Activated CD4-positive, alpha-beta T cell treated with anti-CD3 and anti-CD28 coated beads, Interleukin-2, amount 10 ng/mL, durations not matched to agents 7 days and 5 days (primary cell): ENCODE measurements around the gene RPS6KA4. TPM values are rescaled to one million over a fixed set of nuclear protein-coding genes. Genes with fewer than 3 reads are reported as not detected.
"Not testable (repeated sequence)": the region's sequence is repeated elsewhere in the genome, so short reads cannot be mapped to it uniquely, and the experiment has no call there.

Experiments used
- CTCF ChIA-PET: fragments of 350-600 bp; sonication (Branson Sonifier 250); formaldehyde crosslinking; loops from one replicate; lab custom pipeline; 2021; ENCODE audit warnings: antibody characterized with exemption; lab: Charles Lee
- POLR2A ChIA-PET: fragments of 350-600 bp; sonication (Branson Sonifier 250); formaldehyde crosslinking; loops from one replicate; lab custom pipeline; 2021; ENCODE audit warnings: antibody characterized with exemption; lab: Charles Lee
- DNase-seq: peaks from one replicate; pipeline ENCODE4 v3.0.0-alpha.2; 2020
- H3K27ac Mint-ChIP-seq: one replicate; pipeline ENCODE4 v1.8.0; 2021; ENCODE audit warnings: mild to moderate bottlenecking, moderate library complexity, mixed read lengths
- H3K27me3 Mint-ChIP-seq: one replicate; pipeline ENCODE4 v1.8.0; 2021; ENCODE audit warnings: mixed read lengths
- H3K36me3 Mint-ChIP-seq: one replicate; pipeline ENCODE4 v1.8.0; 2021; ENCODE audit warnings: low read depth, mixed read lengths
- H3K4me1 Mint-ChIP-seq: one replicate; pipeline ENCODE4 v1.8.0; 2021; ENCODE audit warnings: mixed read lengths
- H3K4me3 Mint-ChIP-seq: one replicate; pipeline ENCODE4 v1.8.0; 2021; ENCODE audit warnings: mild to moderate bottlenecking, moderate library complexity, mixed read lengths
- H3K9me3 Mint-ChIP-seq: one replicate; pipeline ENCODE4 v1.8.0; 2021; ENCODE audit warnings: mixed read lengths
- microRNA-seq: library from miRNA; unstranded; fragments of <30 nt; microRNA quantifications from one replicate; pipeline ENCODE4 v1.2.0, GENCODE V29; 2021; ENCODE audit warnings: borderline microRNAs expressed, borderline replicate concordance
- total RNA-seq, 2 experiments: library from RNA; stranded (reverse); gene quantifications; one replicate each; pipeline ENCODE4 v1.2.3, GENCODE V29; 2021

The RPS6KA4 gene
- total RNA-seq, 2 experiments from 2014 or later, result 31.0 to 43.0 TPM

DNA sequence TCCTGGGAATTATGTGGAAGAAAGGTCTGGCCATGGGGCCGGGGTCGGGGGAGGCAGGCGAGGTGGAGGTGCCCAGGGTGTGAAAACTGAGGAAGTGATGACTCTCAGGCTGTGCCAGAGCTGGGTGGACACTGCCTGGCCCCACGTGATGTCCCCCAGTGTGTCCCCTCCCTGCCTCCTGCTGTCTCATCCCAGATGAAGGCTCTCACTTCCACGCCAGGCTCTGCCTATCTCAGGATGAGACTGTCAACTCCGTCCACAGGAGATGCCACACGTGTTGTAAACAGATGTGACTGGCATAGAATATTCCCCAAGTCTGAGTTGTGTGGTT lies 51.4 kb downstream of the RPS6KA4 start:
- DNase-seq, result no peak
- Mint-ChIP-seq H3K4me1 (no peaks in the 10 kb centered on the region), H3K4me3 (no peak overlapping the region), H3K27ac (no peak overlapping the region), H3K9me3 (no peaks in the 10 kb centered on the region), H3K36me3 (no peaks in the 10 kb centered on the region), H3K27me3 (no peaks in the 10 kb centered on the region)
- ChIA-PET CTCF (no interaction called here), POLR2A (no interaction called here)

DNA sequence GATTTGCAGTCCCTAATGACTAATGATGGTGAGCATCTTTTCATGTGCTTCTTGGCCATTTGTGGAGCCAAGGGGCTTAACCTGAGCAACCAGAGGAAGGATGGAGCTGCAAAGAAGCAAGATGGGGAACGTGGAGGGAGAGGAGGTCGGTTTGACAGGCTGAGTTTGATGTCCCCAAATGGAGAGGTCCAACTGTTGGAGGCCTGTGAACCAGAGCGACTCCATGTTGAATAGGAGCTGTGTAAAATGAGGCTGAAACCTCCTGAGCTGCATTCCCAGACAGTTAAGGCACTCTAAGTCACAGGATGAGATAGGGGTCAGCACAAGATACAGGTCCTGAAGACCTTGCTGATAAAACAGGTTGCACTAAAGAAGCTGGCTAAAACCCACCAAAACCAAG lies 54.5 kb downstream of the RPS6KA4 start:
- Mint-ChIP-seq H3K4me1 (no peaks in the 10 kb centered on the region), H3K36me3 (no peaks in the 10 kb centered on the region), H3K4me3 (no peak overlapping the region), H3K9me3 (peaks cover 5% of the 10 kb centered on the region), H3K27me3 (no peaks in the 10 kb centered on the region), H3K27ac (no peak overlapping the region)
- ChIA-PET CTCF (interaction anchor here (1.0 kb wide), 1 partner anchor 54 kb away, joined by 3 read pairs; the partner anchor contains the start of gene RPS6KA4), POLR2A (no interaction called here)
- no peak for DNase-seq

- H3K27me3 Mint-ChIP-seq, result no peaks in the 10 kb centered on the region
- H3K27ac Mint-ChIP-seq, result no peak overlapping the region
- H3K36me3 Mint-ChIP-seq, result no peaks in the 10 kb centered on the region
- no peak overlapping the region for H3K4me3 Mint-ChIP-seq
- no peak for DNase-seq
- H3K9me3 Mint-ChIP-seq, result peaks cover 11% of the 10 kb centered on the region
- H3K4me1 Mint-ChIP-seq, result no peaks in the 10 kb centered on the region
- ChIA-PET POLR2A (no interaction called here), CTCF (no interaction called here)
Observed at GRCh38 chr11:64415286-64415685, 56.3 kb downstream of the RPS6KA4 start.

GRCh38 chr11:64415996-64416728 lies 57.2 kb downstream of the RPS6KA4 start:
- no peaks in the 10 kb centered on the region for H3K27me3 Mint-ChIP-seq
- H3K9me3 Mint-ChIP-seq, result peaks cover 11% of the 10 kb centered on the region
- ChIA-PET POLR2A (no interaction called here), CTCF (no interaction called here)
- H3K27ac Mint-ChIP-seq, result no peak overlapping the region
- no peak for DNase-seq
- H3K36me3 Mint-ChIP-seq, result no peaks in the 10 kb centered on the region
- no peaks in the 10 kb centered on the region for H3K4me1 Mint-ChIP-seq
- H3K4me3 Mint-ChIP-seq, result no peak overlapping the region

- H3K36me3 Mint-ChIP-seq, POLR2A ChIA-PET, DNase-seq, CTCF ChIA-PET, H3K4me3 Mint-ChIP-seq, H3K27ac Mint-ChIP-seq, H3K4me1 Mint-ChIP-seq, H3K27me3 Mint-ChIP-seq: not testable (repeated sequence)
- peaks cover 11% of the 10 kb centered on the region for H3K9me3 Mint-ChIP-seq
Observed at GRCh38 chr11:64418233-64418632, 59.3 kb downstream of the RPS6KA4 start.

DNA sequence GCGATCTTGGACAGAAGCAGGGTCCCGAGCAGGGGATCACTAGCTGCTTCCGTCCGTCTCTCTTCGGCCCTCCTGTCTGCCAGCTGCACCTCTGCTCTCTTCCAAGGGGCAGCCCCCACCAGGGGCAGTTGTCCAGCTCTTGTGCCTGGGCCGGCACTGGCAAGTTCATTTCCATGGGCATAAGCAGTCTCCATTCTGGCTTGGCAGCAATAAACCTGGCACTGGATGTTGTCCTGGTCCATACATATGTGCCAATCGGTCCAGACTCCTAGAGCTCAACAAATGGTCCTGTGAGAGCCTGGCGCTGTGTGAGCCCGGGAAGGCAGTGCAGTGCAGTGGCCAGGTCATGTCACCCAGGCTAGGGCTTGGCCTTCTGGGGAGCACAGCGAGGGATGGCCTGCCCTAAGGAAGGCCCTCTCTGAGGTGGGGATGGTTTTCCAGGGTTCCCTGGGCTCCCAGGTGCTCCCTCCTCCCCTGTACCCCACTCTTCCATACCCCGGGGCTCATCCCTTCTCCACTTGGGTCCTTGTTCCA lies 60.4 kb downstream of the RPS6KA4 start:
- Mint-ChIP-seq H3K27ac (no peak overlapping the region), H3K9me3 (peaks cover 11% of the 10 kb centered on the region), H3K27me3 (no peaks in the 10 kb centered on the region), H3K4me3 (no peak overlapping the region), H3K36me3 (no peaks in the 10 kb centered on the region), H3K4me1 (no peaks in the 10 kb centered on the region)
- DNase-seq, result no peak
- POLR2A ChIA-PET, result no interaction called here
- CTCF ChIA-PET, result no interaction called here

- H3K27me3 Mint-ChIP-seq, result no peaks in the 10 kb centered on the region
- no peak overlapping the region for H3K27ac Mint-ChIP-seq
- H3K4me3 Mint-ChIP-seq, result no peak overlapping the region
- DNase-seq, result no peak
- H3K36me3 Mint-ChIP-seq, result no peaks in the 10 kb centered on the region
- no peaks in the 10 kb centered on the region for H3K4me1 Mint-ChIP-seq
- POLR2A ChIA-PET, result no interaction called here
- peaks cover 11% of the 10 kb centered on the region for H3K9me3 Mint-ChIP-seq
- CTCF ChIA-PET, result interaction anchor here (1.0 kb wide), 1 partner anchor 15 kb away, joined by 3 read pairs; no protein-coding TSS in a partner anchor
Observed at GRCh38 chr11:64419818-64420485, 61.0 kb downstream of the RPS6KA4 start.

Small RNA genes within 50 kb of the gene (microRNA-seq; reads per million reads assigned to microRNA genes)
- gene MIR1237 (1.9 reads per million), gene MIR7155 (1.7 reads per million)

Other genes with a start within 250 kb of the RPS6KA4 start
- gene MACROD1, start 193.0 kb upstream of the RPS6KA4 start, total RNA-seq, result 10 to 100 TPM in 1 of 2 experiments, 1 to 10 TPM in 1; 9.2 to 11.6 TPM
- gene STIP1, start 173.0 kb upstream of the RPS6KA4 start, total RNA-seq, result 100 to 1,000 TPM; 211 to 213 TPM
- gene FERMT3, start 152.4 kb upstream of the RPS6KA4 start, total RNA-seq, result 100 to 1,000 TPM; 190 to 207 TPM
- gene TRPT1, start 133.0 kb upstream of the RPS6KA4 start, total RNA-seq, result 10 to 100 TPM; 20.0 to 26.5 TPM
- 10 to 100 TPM; 70.2 to 82.1 TPM for gene NUDT22, start 132.9 kb upstream of the RPS6KA4 start, total RNA-seq
- 10 to 100 TPM; 39.5 to 40.5 TPM for gene DNAJC4, start 128.6 kb upstream of the RPS6KA4 start, total RNA-seq
- 10 to 100 TPM; 51.1 to 60.3 TPM for gene VEGFB, start 124.6 kb upstream of the RPS6KA4 start, total RNA-seq
- gene FKBP2, start 118.1 kb upstream of the RPS6KA4 start, total RNA-seq, result 10 to 100 TPM; 21.9 to 24.8 TPM
- gene PPP1R14B, start 112.2 kb upstream of the RPS6KA4 start, total RNA-seq, result 10 to 100 TPM; 81.1 to 86.0 TPM
- 10 to 100 TPM; 11.6 to 12.4 TPM for gene PLCB3, start 107.6 kb upstream of the RPS6KA4 start, total RNA-seq
- gene BAD, start 74.5 kb upstream of the RPS6KA4 start, total RNA-seq, result 10 to 100 TPM; 32.0 to 34.2 TPM
- gene GPR137, start 73.3 kb upstream of the RPS6KA4 start, total RNA-seq, result 10 to 100 TPM; 24.6 to 32.2 TPM
- gene KCNK4, start 67.9 kb upstream of the RPS6KA4 start, total RNA-seq, result not detected
- gene CATSPERZ, start 58.8 kb upstream of the RPS6KA4 start, total RNA-seq, result not detected
- 10 to 100 TPM; 24.8 to 32.0 TPM for gene ESRRA, start 53.6 kb upstream of the RPS6KA4 start, total RNA-seq
- gene TRMT112, start 41.6 kb upstream of the RPS6KA4 start, total RNA-seq, result 100 to 1,000 TPM; 160 to 171 TPM
- gene PRDX5, start 41.0 kb upstream of the RPS6KA4 start, total RNA-seq, result 100 to 1,000 TPM in 1 of 2 experiments, 10 to 100 TPM in 1; 97.4 to 106 TPM
- gene CCDC88B, start 19.0 kb upstream of the RPS6KA4 start, total RNA-seq, result 100 to 1,000 TPM; 103 to 127 TPM
- gene SLC22A11, start 196.8 kb downstream of the RPS6KA4 start, total RNA-seq, result not detected
- not detected for gene SLC22A12, start 232.1 kb downstream of the RPS6KA4 start, total RNA-seq